Heart right ventricle (tissue), 16 donors: ENCODE results near the gene SIX3. TPM values are rescaled to one million over a fixed set of nuclear protein-coding genes. Genes with fewer than 3 reads are reported as not detected.
A peak's percentile ranks its signal among the peaks of the same experiment; 100 is the strongest.

Source experiments
- ATAC-seq, 8 donors: fragments of 200-7000 bp; cut with Tn5 transposase; one replicate each; pipeline ENCODE4 v1.9.1; 2020; ENCODE audit warnings: mild to moderate bottlenecking in 8 of 8, moderate library complexity in 8 of 8, moderate number of reproducible peaks in 1 of 8
- DNase-seq, 2 donors: peaks; one replicate each; pipeline ENCODE4 v3.0.0-alpha.2; 2020
- H3K27ac ChIP-seq, 10 donors: fragments of 200-600 bp; sonication (generic) in 2 of 10; one replicate each; pipeline versions ENCODE4 v1.5.0 to v1.8.0; 2020 to 2022; ENCODE audit warnings: mild to moderate bottlenecking in 3 of 10
- H3K27me3 ChIP-seq, 7 donors: fragments of 200-600 bp; one replicate each; pipeline ENCODE4 v1.8.0; 2021 to 2022; ENCODE audit warnings: mild to moderate bottlenecking in 2 of 7
- H3K36me3 ChIP-seq, 9 donors: fragments of 200-600 bp; sonication (generic) in 1 of 9; one replicate each; pipeline versions ENCODE4 v1.5.0 to v1.8.0; 2020 to 2022; ENCODE audit warnings: mild to moderate bottlenecking in 2 of 9
- H3K4me1 ChIP-seq, 9 donors: fragments of 200-600 bp; sonication (generic) in 1 of 9; one replicate each; pipeline versions ENCODE4 v1.5.0 to v1.8.0; 2020 to 2022; ENCODE audit warnings: mild to moderate bottlenecking in 4 of 9
- H3K4me3 ChIP-seq, 10 donors: fragments of 200-600 bp; sonication (generic) in 2 of 10; one replicate each; pipeline versions ENCODE4 v1.5.0 to v1.8.0; 2020 to 2022; ENCODE audit warnings: mild to moderate bottlenecking in 7 of 10, moderate library complexity in 2 of 10
- H3K9me3 ChIP-seq, 11 donors: fragments of 200-600 bp in 10 of 11; sonication (generic) in 2 of 11; one replicate each; pipeline versions ENCODE4 v1.5.0 to v1.8.0; 2013 to 2022; ENCODE audit warnings: mild to moderate bottlenecking in 2 of 11, control low read depth in 1 of 11, moderate library complexity in 1 of 11
- WGBS, 2 donors: extraction: QIAGEN DNeasy Blood & Tissue Kit; methylation state at CpG; one replicate each; pipeline ENCODE4 v1.1.7; 2013; ENCODE audit warnings: inconsistent platforms in 1 of 2; 5-methylcytosine and 5-hydroxymethylcytosine counted together
- intact Hi-C, 10 donors: fragments of 100-400 bp; cut with DNase I; formaldehyde crosslinking; loops; one replicate each; pipeline versions ENCODE4 v1.11.1 to v1.14.2; 2022
- polyA plus RNA-seq, 2 donors: library from polyadenylated mRNA; stranded (reverse); fragments of 200-250 nt; gene quantifications; one replicate each; pipeline ENCODE4 v1.2.3, GENCODE V29; 2013
- total RNA-seq, 10 donors: library from RNA; stranded (reverse); fragmentation: NEBNext Ultra II Directional in 3 of 10; extraction: Animal tissue kit (Norgen Biotek cat#: 25700) in 3 of 10; gene quantifications; one replicate each; pipeline versions ENCODE4 v1.2.1 to v1.2.4, GENCODE V29; 2021 to 2023
- TF ChIP-seq, protein P1 (sequence below), 9 donors: fragments of 200-600 bp; sonication (generic) in 2 of 9; IDR thresholded peaks; one replicate each; pipeline versions ENCODE4 v1.5.0 to v1.8.0; 2021 to 2022; ENCODE audit warnings: antibody characterized with exemption in 9 of 9, mild to moderate bottlenecking in 5 of 9, moderate library complexity in 1 of 9
- donor health status: Arrhythmogenic right ventricular cardiomyopathy.
- donor health status: ischemic (EF 13 %, LVEDD 7.1; RV severe dilation, severe dysfunction).
- donor health status: healthy with polysubstance abuse.
- donor health status: DM: no; HTN: yes; CAD: no.
- donor health status: DM: no; HTN: no; CAD: no.
- donor health status: ischemic (EF 25% LVEDD 6.9; RV normal size, moderate dysfunction).
- donor health status: ischemic (EF 25% LVEDD 5.7; RV mildly dilated, moderate dysfunction).
- donor health status: healthy.
- donor health status: DM: yes; HTN: yes; CAD: no.
- donor health status: Ischemic cardiomyopathy.
- donor health status: ischemic (EF 35%, LVEDD 5.7; RV mildly dilated, moderate dysfunction).
- donor health status: nonischemic (EF 11% LVEDD 7.7; RV severe dilation, severe dysfunction).
- donor health status: DM: yes; HTN: yes; CAD: no.
- donor health status: PGD.
- donor health status: ischemic (EF 29% LVEDD 5.4; RV normal size, mild dysfunction).
- donor health status: nonischemic (EF 23%, LVEDD 6.1; RV moderate dilation, normal function).

SIX3 gene
- total and polyA plus RNA-seq, 12 donors = not detected

DNA sequence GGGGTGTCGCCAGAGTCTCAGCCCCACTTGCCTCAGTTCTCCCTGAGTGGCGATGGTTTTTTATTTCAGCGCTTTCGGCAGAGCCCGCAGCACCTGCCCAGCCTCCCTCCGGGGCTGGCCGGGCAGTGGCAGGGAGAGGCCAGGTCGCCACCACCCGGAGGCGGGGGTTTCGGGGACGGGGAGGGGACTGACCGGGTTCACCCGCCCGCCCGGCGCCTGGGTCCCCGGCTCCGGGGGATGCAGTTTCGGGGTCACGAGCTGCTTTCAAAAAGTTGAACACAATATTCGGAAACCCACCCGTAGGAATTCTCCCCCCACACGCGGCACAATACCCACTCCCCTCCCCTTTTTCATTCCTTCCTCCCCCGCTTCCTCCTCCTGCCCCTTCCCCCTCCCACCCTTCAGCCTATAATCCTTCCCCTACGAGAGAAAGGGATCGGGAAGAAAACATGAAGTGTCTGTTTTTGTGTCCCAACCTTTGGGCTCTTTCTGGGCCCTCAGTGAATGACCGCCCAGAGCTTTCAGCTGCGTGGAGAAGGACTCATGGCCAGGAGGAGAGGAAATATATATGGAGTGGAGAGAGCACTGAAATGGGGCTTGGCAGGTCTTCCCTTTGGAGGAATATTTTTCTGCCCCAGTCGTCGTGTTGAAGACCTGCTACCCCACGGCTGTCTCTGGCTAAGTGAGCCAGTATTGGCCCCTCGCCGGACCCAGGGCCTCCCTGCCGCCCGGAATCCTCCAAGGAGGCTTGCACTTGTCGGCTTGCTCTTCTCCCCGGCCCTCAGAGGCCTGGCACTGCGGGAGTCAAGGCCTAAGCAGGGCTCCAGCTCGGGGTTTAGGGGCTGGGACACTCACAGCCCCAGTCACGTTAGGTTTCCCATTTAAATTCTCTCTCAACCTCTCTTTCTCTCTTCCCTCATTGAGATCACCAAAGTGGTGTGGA is 2.1 kb upstream of the SIX3 start:
- ATAC-seq = no peak
- intact Hi-C loops = loop anchor here in 1 of 10 donors (10.0 kb wide), 1 partner anchor 375 kb away; no protein-coding TSS in a partner anchor
- Histone ChIP-seq H3K27ac (no peak overlapping the region), H3K9me3 (no peaks in the 10 kb centered on the region), H3K27me3 (peaks cover 68 to 100% (median 99%) of the 10 kb centered on the region in 7 donors), H3K4me1 (peaks cover 3 to 69% (median 53%) of the 10 kb centered on the region in 9 donors), H3K36me3 (no peaks in the 10 kb centered on the region), H3K4me3 (peak overlapping the region; percentile 11 to 46 (median 32))
- TF ChIP-seq, protein P1, sequence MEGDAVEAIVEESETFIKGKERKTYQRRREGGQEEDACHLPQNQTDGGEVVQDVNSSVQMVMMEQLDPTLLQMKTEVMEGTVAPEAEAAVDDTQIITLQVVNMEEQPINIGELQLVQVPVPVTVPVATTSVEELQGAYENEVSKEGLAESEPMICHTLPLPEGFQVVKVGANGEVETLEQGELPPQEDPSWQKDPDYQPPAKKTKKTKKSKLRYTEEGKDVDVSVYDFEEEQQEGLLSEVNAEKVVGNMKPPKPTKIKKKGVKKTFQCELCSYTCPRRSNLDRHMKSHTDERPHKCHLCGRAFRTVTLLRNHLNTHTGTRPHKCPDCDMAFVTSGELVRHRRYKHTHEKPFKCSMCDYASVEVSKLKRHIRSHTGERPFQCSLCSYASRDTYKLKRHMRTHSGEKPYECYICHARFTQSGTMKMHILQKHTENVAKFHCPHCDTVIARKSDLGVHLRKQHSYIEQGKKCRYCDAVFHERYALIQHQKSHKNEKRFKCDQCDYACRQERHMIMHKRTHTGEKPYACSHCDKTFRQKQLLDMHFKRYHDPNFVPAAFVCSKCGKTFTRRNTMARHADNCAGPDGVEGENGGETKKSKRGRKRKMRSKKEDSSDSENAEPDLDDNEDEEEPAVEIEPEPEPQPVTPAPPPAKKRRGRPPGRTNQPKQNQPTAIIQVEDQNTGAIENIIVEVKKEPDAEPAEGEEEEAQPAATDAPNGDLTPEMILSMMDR (IDR thresholded peaks at IDR 0.05) = no peak
- 7 to 13% methylated on average over 37 to 42 of the region's 42 CpGs for WGBS, 2 donors
- DNase-seq = no peak

- DNase-seq (no peak), ATAC-seq (no peak)
- Histone ChIP-seq H3K36me3 (no peaks in the 10 kb centered on the region), H3K27me3 (peaks cover 68 to 100% (median 99%) of the 10 kb centered on the region in 7 donors), H3K4me1 (peaks cover 3 to 70% (median 51%) of the 10 kb centered on the region in 9 donors), H3K9me3 (no peaks in the 10 kb centered on the region), H3K4me3 (no peak overlapping the region), H3K27ac (no peak overlapping the region)
- intact Hi-C loops = loop anchor here in 1 of 10 donors (10.0 kb wide), 1 partner anchor 375 kb away; no protein-coding TSS in a partner anchor
- 45 to 54% methylated on average over 14 of the region's 14 CpGs for WGBS, 2 donors
- TF ChIP-seq, protein P1 (IDR thresholded peaks at IDR 0.05) = no peak
Observed at GRCh38 chr2:44940049-44940494, 1.4 kb upstream of the SIX3 start.

- intact Hi-C loops = loop anchor here in 1 of 10 donors (10.0 kb wide), 1 partner anchor 376 kb away; no protein-coding TSS in a partner anchor
- no peaks in the 10 kb centered on the region for H3K36me3 ChIP-seq
- ATAC-seq (no peak), DNase-seq (no peak)
- H3K27ac ChIP-seq = no peak overlapping the region
- peaks cover 3 to 63% (median 49%) of the 10 kb centered on the region in 9 donors for H3K4me1 ChIP-seq
- 10 to 11% methylated on average over 25 of the region's 25 CpGs for WGBS, 2 donors
- peak overlapping the region in 7 of 10 donors; percentile 8 to 48 (median 34) for H3K4me3 ChIP-seq
- H3K9me3 ChIP-seq = no peaks in the 10 kb centered on the region
- peaks cover 75 to 100% (median 99%) of the 10 kb centered on the region in 7 donors for H3K27me3 ChIP-seq
- TF ChIP-seq, protein P1 (IDR thresholded peaks at IDR 0.05) = no peak
Observed at GRCh38 chr2:44940732-44941464, 604 bp upstream of the SIX3 start.
